Suprapubic skin (tissue), 4 donors: ENCODE data around the gene CLNK.

Experiments used
- EP300 ChIP-seq: sonication (generic); formaldehyde crosslinking; IDR thresholded peaks from one replicate; pipeline ENCODE4 v1.6.1; 2017; ENCODE audit warnings: antibody characterized with exemption
- POLR2A ChIP-seq, 2 donors: fragments of 450-650 bp; IDR thresholded peaks; one replicate each; pipeline ENCODE4 v1.6.1; 2017; ENCODE audit warnings: antibody characterized with exemption in 2 of 2, mild to moderate bottlenecking in 2 of 2, moderate library complexity in 2 of 2
- POLR2AphosphoS5 ChIP-seq, 3 donors: sonication (generic); formaldehyde crosslinking; IDR thresholded peaks; one replicate each; pipeline ENCODE4 v1.6.1; 2017; ENCODE audit warnings: antibody characterized with exemption in 3 of 3
- TF ChIP-seq, protein P1 (sequence below), 2 donors: fragments of 200-600 bp in 1 of 2; fragments of 450-650 bp in 1 of 2; sonication (generic) in 1 of 2; IDR thresholded peaks; one replicate each; pipeline ENCODE4 v1.5.1; 2016 to 2019; ENCODE audit warnings: antibody characterized with exemption in 2 of 2, mild to moderate bottlenecking in 1 of 2, moderate library complexity in 1 of 2

DNA sequence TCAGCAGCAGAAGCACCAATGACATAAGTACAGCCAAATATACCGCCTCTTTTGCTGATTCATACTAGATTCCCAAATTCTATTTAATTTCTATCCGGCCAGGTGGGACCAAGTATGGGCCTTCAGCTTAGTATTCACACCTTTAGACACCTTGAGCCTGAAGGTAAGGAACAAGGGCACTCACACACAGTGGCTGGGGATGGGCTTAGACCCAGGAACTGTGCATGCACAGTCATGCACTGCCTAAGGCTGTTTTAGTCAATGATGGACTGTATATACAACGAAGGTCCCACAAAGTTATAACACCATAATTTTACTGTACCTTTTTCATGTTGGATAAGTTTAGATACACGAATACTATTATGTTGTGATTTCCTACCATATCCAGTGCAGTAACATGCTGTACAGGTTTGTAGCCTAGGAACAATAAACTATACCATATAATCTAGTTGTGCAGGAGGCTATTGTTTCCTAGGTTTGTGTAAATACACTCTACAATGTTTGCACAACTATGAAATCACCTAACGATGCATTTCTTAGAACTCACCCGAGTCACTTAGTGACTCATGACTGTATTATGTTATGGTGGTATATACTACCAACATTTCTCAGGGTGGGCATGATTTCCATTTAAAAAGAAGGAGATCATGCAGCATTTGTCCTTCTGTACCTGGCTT is 9.7 kb upstream of the CLNK start:
- TF ChIP-seq, protein P1, sequence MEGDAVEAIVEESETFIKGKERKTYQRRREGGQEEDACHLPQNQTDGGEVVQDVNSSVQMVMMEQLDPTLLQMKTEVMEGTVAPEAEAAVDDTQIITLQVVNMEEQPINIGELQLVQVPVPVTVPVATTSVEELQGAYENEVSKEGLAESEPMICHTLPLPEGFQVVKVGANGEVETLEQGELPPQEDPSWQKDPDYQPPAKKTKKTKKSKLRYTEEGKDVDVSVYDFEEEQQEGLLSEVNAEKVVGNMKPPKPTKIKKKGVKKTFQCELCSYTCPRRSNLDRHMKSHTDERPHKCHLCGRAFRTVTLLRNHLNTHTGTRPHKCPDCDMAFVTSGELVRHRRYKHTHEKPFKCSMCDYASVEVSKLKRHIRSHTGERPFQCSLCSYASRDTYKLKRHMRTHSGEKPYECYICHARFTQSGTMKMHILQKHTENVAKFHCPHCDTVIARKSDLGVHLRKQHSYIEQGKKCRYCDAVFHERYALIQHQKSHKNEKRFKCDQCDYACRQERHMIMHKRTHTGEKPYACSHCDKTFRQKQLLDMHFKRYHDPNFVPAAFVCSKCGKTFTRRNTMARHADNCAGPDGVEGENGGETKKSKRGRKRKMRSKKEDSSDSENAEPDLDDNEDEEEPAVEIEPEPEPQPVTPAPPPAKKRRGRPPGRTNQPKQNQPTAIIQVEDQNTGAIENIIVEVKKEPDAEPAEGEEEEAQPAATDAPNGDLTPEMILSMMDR (IDR thresholded peaks at IDR 0.05), result no peak
- no peak for TF ChIP-seq POLR2AphosphoS5 (IDR thresholded peaks at IDR 0.05)
- TF ChIP-seq POLR2A (IDR thresholded peaks at IDR 0.05), result no peak
- no peak for TF ChIP-seq EP300
